ENCODE results near the gene FYN.

GRCh38 chr6:111653434-111653833, 219.8 kb downstream of the FYN start:
- TF ChIP-seq, protein P1, sequence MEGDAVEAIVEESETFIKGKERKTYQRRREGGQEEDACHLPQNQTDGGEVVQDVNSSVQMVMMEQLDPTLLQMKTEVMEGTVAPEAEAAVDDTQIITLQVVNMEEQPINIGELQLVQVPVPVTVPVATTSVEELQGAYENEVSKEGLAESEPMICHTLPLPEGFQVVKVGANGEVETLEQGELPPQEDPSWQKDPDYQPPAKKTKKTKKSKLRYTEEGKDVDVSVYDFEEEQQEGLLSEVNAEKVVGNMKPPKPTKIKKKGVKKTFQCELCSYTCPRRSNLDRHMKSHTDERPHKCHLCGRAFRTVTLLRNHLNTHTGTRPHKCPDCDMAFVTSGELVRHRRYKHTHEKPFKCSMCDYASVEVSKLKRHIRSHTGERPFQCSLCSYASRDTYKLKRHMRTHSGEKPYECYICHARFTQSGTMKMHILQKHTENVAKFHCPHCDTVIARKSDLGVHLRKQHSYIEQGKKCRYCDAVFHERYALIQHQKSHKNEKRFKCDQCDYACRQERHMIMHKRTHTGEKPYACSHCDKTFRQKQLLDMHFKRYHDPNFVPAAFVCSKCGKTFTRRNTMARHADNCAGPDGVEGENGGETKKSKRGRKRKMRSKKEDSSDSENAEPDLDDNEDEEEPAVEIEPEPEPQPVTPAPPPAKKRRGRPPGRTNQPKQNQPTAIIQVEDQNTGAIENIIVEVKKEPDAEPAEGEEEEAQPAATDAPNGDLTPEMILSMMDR (IDR thresholded peaks at IDR 0.05): no peak
- no peak for TF ChIP-seq POLR2A (IDR thresholded peaks at IDR 0.05)
- TF ChIP-seq POLR2AphosphoS5 (IDR thresholded peaks at IDR 0.05; ENCODE audit: insufficient read depth in 1 of 2, low read depth in 1 of 2): no peak

Data from vagina (tissue), 2 donors.